ENCODE data around the gene PTP4A2.
"Not testable (repeated sequence)": the region's sequence is repeated elsewhere in the genome, so short reads cannot be mapped to it uniquely, and the experiment has no call there.

PTP4A2 gene

DNA sequence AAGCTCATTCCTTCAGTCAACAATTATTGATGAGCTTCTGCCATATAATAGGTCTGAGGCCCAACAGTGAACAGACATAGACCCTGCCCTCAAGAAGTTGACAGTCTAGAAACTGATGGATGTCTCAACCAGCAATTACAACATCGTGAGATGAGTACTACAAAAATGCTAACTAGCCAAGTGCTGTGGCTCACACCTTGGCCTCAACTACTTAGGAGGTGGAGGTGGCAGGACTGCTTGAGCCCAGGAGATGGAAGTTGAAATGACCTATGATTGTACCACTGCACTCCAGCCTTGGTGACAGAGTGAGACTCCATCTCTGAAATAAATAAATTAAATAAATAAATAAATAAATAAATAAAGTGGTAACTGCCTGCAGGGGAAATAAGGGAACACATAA lies 11.7 kb upstream of the PTP4A2 start:
- no peak for DNase-seq (ENCODE audit: low spot score)

- DNase-seq (ENCODE audit: low spot score), result not testable (repeated sequence)
These were observed 7.5 kb upstream of the PTP4A2 start for GRCh38 chr1:31945677-31946076.

DNA sequence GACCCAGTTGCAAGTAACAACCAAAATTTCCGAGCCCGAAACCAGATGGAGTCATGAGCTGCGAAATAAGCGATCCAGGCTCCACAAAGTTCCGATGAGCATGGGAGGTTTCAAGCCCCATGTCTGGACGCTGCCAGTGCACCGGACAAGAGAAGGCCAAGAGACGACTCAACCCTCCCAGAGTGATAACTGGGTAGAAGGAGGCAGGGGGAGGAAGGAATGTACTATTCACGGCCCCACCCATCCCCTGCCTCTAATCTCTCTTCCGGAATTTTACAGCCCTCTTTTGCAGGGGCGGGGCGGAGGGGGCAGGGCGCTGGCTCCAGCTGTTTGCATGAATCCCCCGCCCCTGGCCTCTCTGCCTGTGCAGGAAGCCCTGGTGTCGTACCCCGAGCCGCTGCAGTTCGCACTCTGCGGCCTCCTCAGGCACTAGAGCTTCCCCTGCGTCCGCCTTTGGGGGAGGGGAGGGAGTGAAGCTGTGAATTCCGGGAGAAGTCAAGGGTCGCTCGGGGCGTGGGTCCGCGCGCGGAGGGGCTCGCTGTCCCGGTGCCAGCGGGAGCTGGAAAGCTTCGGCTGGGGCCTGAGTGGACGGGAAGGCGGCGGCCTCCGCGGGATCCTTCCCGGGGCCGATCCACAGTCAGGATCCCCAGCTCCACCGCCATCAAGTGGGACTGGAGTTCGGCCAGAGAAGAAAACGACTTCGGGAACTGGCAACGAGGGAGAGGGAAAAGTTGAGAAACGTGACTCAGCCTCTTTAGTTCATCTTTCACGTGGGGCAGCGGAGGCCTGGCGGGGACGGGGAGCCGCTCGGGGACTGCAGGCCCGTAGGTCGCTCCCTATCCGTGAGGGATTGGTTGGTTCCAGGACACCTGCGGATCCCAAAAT lies 6.3 kb upstream of the PTP4A2 start:
- peak; percentile 35 for DNase-seq (ENCODE audit: low spot score)

DNA sequence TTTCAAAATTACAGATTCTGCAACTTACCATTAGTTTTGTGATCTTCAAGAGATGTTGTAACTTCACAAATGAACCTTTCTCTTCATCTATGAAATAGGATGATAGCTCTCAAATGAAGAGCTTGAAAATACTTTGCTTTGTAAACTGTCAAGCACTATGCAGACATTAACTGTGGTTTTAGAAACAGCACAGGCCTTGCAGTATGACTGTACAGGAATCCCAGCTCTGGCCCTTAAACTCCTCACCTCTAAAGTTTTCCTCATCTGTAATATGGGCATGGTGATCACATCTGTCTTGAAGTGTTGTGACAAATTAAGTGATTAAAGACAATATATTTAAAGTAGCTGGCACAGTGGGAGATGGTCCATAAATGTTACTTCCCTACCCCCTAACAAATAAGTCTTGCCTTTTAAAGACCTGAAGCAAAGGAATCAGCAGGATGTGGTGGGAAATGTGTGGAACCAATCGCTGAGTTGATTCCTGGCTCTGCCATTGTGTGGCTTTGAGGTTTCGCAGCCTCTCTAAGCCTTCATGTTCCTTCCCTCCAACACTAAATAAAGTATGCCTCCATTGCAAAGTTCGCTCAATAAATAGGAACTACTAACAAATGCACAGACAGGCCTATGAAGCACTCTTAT lies 5.5 kb upstream of the PTP4A2 start:
- DNase-seq (ENCODE audit: low spot score), result no peak

GRCh38 chr1:31942061-31942460 lies 3.9 kb upstream of the PTP4A2 start:
- not testable (repeated sequence) for DNase-seq (ENCODE audit: low spot score)

DNA sequence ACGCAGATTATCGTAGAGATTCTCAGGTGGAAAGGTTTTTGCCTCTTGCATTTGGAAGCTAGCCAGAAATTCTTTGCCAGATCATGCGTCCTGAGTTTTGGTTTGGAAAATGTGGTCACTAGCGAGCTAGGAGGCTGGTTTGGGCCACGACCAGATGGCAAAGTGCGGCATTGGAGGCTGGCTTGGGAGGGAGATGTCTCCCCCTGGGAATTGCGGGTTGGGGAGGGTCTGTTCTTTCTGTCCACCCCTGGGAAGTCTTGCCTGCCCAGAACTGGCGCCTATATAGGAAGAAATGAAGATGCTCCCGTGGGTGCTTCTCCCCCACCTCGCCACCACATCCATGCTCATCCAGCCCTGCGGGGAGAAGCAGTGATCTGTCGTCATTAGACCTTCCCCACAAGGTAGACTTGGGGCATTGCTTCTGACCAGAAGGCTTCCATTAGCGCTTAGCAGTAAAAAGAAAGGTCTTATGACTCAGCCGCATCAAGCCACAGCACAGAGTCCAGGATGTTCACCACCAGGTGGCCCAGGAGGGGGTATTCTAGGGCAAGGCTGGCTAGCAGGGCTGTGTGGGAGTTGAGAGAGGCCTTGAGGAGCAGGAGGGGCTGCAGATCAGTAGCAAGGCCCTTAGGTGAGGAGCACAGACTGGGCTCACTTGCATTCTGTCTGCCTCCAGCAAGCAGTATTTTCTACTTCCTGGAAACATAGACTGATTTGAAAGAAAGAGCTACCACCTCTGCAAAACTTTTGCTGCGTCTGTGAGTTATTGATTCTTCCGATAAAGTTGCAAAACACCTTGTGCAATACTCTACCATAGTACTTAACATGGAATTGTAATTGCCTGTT lies 1.5 kb upstream of the PTP4A2 start:
- DNase-seq (ENCODE audit: low spot score), result peak; percentile 49

DNA sequence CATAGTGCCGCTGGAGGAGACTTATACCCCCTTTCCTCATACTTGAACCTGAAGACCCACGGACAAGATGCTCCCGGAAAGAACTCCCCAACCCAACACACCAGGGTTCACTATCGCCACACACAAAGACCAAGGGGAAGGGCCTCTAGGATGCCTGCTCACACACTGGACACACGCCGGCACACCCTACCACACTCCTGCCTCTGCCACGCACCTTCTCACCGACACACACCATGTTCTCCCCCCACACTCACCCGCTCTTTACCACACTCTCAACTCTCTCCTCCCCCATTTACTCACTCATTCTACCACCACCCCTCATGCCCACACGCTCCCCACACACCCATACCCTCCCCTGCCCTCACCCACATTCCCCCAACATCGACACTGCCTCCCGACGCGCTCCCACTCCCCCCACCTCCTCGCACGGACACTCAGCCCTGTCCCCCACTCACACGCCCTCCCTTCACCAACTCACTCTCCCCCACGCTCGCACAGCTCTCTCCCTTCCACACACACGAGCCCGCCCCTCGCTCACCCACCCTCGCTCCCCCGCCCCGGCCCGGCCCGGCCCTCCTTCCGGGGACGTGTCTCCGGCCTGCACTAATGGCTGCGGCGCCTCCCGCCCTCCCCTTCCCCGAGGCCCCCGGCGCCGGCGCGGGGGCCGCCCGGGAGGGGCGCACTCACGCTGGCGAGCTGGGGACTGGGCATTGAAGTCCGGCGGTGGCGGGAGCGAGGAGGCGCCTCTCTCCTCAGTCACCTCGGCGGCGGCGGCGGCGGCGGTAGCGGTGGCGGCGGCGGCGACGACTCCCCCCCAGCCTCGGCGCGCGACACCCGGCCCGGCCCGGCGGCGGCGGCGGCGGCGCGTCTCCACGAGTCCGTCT lies 626 bp downstream of the PTP4A2 start:
- no peak for DNase-seq (ENCODE audit: low spot score)

DNA sequence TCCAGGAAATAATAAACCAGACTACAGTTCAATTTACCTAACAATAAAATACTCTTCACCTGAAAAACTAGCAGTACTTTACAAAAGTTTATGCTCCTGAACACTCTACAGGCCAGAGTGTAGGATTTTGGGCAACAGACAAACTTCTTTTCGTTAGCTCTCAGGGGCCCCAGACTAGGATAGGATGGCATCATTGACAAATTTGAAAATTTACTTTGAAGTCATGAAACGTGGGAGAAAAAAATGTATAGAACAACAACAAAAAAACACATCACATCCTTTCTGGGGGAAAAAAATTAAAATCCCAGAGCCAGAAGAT lies 1.2 kb downstream of the PTP4A2 start:
- DNase-seq (ENCODE audit: low spot score), result no peak

- no peak for DNase-seq (ENCODE audit: low spot score)
These were observed 1.7 kb downstream of the PTP4A2 start for GRCh38 chr1:31936278-31936980.

GRCh38 chr1:31934706-31935629 lies 3.2 kb downstream of the PTP4A2 start:
- no peak for DNase-seq (ENCODE audit: low spot score)

DNA sequence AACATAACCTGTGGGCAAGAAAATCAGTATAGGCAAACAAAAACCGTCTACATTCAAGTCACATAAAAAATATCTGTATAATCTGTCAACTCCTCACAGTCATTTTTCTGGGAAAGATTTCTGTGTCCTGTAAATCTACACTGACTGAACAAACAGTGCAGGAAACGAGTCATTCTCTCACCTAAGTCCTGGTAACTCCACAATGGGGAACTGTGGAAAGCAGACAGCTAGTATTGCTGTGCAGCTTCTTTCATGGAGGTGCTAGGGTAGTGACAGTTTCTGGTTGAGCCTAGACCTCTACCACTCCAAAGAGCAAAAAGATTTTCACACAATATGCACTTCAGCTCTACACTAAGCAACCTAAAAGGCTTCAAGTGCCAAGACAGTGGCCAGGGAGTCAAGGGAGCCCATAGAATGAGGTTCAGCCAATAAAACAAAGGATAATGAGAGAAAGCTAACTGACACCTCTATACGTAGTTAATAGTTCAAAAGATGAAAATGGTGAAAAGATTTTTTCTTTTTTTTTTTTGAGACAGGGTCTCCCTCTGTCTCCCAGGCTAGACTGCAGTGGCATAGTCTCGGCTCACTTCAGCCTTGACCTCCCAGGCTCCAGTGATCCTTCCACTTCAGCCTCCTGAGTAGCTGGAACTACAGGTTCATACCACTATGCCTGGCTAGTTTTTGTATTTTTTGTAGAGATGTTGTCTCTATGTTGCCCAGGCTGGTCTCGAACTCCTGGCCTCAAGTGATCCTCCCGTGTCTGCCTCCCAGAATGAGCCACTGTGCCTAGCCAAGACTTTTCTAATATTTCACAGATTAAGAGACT lies 5.5 kb downstream of the PTP4A2 start:
- no peak for DNase-seq (ENCODE audit: low spot score)

DNA sequence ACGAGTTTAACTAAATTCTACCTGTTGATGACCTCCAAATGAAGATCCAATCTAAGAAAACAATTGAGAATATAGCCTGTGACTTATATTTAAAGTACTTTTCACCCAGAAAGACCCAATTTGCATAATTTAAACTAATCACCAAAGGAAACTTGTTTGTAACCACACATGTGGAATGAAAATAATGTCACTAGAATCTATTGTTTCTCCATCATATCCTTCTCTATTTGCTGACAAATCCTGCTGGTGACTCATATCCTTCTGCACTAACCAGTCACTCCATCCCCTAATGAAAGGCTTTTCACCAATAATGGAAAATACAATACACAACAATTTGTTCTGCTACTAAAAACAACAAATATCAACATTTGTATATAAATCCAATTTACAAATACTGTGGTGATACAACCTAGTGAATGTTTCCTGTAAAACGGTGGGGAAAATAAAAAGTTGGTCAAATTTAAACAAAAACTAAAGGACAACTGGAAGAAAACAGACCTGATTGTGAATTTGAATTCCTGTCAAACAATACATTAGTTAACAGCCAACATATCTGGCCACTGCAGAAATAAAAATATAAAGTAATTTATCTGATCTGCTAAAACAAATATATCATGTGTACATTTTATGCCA lies 6.5 kb downstream of the PTP4A2 start:
- no peak for DNase-seq (ENCODE audit: low spot score)

DNA sequence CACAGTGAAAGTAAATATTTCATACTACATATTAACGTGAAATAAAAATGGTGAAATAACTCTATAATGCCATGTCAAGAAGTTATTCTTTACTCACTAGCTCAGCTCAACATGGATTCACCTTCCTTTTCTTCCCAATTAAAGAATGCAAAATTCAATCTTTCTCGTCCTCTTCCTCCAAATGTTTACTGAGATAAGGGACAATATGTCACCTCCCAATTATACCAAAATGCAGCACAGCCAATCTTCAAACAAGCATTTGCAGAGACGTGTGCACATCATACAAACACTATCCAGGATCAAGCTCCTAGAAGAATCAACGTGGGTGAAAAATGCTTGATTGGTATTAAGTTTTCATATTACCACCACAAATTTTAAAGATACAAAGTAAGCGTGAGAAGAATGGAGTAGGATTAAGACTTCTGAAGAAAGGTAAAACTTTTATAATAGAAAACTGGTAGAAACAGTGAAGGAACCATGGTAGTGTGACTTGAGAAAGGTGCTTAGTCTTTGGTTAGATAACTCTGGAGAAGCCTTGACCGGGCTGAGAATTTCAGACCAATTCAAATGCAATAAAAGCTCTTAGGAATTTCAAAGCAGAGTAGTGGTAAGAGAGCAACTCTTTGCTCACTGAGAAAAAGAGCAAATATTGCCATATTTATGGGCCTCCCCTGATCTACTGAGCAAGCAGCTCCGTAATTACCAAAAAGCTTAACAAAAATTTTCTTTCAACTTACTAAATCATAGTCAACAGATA lies 7.2 kb downstream of the PTP4A2 start:
- DNase-seq (ENCODE audit: low spot score), result no peak

GRCh38 chr1:31927661-31927980 lies 10.5 kb downstream of the PTP4A2 start:
- DNase-seq (ENCODE audit: low spot score), result no peak

DNA sequence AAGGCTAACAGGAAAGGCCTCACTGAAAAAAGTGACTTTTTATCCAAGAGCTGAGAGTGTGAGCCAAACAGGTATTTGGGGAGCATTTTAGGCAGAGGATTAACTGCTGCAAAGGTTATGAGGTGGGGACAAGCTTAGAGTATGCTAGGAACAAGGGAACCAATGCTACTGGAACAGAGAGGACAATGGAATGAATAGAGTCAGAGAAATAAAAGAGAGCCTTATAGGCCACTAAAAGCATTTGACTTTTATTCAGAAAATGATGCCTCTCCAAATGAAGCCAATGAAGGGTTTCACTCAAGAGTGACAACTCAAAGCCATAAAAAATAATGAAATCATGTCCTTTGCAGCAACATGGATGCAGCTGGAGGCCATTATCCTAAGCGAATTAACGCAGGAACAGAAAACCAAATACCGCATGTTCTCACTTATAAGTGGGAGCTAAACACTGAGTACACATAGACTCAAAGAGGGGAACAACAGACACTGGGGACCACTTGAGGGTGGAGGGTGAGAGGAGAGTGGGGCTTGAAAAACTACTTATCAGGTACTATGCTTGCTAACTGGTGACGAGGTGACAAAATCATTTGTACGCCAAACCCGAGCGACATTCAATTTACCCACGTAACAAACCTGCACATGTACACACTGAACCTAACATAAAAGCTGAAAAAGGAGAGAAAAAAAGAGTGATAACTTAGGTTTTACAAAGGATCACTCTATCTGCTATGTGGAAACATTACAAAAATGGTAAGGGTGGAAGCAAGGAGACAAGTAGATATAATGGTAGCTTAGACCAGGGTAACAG lies 11.1 kb downstream of the PTP4A2 start:
- DNase-seq (ENCODE audit: low spot score), result no peak

DNA sequence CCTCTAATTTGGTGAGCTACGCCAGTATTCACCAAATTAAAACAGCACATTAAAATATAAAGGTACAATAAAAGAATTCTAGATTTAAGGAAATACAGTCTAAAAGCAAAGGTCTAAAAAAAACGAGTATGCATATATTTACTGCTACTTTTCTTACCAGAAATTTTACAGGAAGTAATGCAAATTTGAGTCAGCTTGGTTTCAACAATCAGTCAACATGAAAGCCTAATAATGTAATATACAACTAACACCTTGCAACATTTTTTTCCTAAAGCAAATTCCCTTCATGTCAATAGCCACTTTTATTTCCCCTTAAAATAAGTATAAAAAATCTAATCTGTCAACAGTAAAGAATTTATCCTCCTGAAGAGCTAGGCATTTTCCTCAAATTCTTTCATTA lies 11.9 kb downstream of the PTP4A2 start:
- no peak for DNase-seq (ENCODE audit: low spot score)

DNA sequence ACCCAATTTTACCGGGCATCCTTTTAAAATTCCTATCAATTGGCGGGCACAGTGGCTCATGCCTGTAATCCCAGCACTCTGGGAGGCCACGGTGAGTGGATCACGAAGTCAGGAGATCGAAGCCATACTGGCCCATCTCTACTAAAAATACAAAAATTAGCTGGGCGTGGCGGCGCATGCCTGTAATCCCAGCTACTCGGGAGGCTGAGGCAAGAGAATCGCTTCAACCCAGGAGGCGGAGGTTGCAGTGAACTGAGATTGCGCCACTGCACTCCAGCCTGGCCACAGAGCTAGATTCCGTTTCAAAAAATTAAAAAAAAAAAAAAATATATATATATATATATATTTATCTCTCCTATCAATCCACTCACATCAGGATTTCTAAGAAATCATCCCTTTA lies 12.3 kb downstream of the PTP4A2 start:
- not testable (repeated sequence) for DNase-seq (ENCODE audit: low spot score)

All from COLO829 (cell line).